ENCODE data around the gene PPY. TPM values are rescaled to one million over a fixed set of nuclear protein-coding genes. Genes with fewer than 3 reads are reported as not detected.

Gene PPY
- total and polyA plus RNA-seq, 2 experiments from 2014 or later = not detected

- no peak for DNase-seq (ENCODE audit: low spot score)
- Histone ChIP-seq H3K9me2 (replicated peaks; ENCODE audit: insufficient read depth) (no peaks in the 10 kb centered on the region), H3K36me3 (replicated peaks; ENCODE audit: insufficient read depth, low read depth) (no peaks in the 10 kb centered on the region), H3K27me3 (peaks cover 90% of the 10 kb centered on the region), H3K4me1 (ENCODE audit: insufficient read depth) (peaks cover 12% of the 10 kb centered on the region), H4K20me1 (ENCODE audit: insufficient read depth, poor library complexity, severe bottlenecking) (no peaks in the 10 kb centered on the region), H3K9me3 (ENCODE audit: low read depth) (no peaks in the 10 kb centered on the region), H3K79me2 (no peaks in the 10 kb centered on the region), H3K4me3 (no peak overlapping the region), H3K27ac (no peak overlapping the region), H2AFZ (no peak overlapping the region), H3K4me2 (peak overlapping the region; percentile 97)
- TF ChIP-seq EZH2 (IDR thresholded peaks at IDR 0.05; ENCODE audit: borderline replicate concordance) (no peak), CTCF (IDR thresholded peaks at IDR 0.05; ENCODE audit: poor library complexity) (no peak), EZH2phosphoT487 (IDR thresholded peaks at IDR 0.05; ENCODE audit: low read depth, severe bottlenecking, unreplicated experiment) (no peak)
- WGBS (ENCODE audit: low lambda C conversion rate, missing lambda C conversion rate) = 34% methylated on average over 5 of the region's 5 CpGs
These were observed 40.9 kb upstream of the PPY start for GRCh38 chr17:43983196-43983514.

- Histone ChIP-seq H3K27me3 (peaks cover 90% of the 10 kb centered on the region), H3K4me1 (ENCODE audit: insufficient read depth) (peaks cover 12% of the 10 kb centered on the region), H3K36me3 (replicated peaks; ENCODE audit: insufficient read depth, low read depth) (no peaks in the 10 kb centered on the region), H2AFZ (no peak overlapping the region), H4K20me1 (ENCODE audit: insufficient read depth, poor library complexity, severe bottlenecking) (no peaks in the 10 kb centered on the region), H3K4me3 (no peak overlapping the region), H3K79me2 (no peaks in the 10 kb centered on the region), H3K9me2 (replicated peaks; ENCODE audit: insufficient read depth) (no peaks in the 10 kb centered on the region), H3K9me3 (ENCODE audit: low read depth) (no peaks in the 10 kb centered on the region), H3K4me2 (no peak overlapping the region), H3K27ac (no peak overlapping the region)
- WGBS (ENCODE audit: low lambda C conversion rate, missing lambda C conversion rate) = 80% methylated on average over 2 of the region's 2 CpGs
- no peak for DNase-seq (ENCODE audit: low spot score)
- no peak for TF ChIP-seq EZH2phosphoT487 (IDR thresholded peaks at IDR 0.05; ENCODE audit: low read depth, severe bottlenecking, unreplicated experiment)
- TF ChIP-seq EZH2 (IDR thresholded peaks at IDR 0.05; ENCODE audit: borderline replicate concordance) = no peak
- no peak for TF ChIP-seq CTCF (IDR thresholded peaks at IDR 0.05; ENCODE audit: poor library complexity)
These were observed 39.9 kb upstream of the PPY start for GRCh38 chr17:43982171-43982570.

- TF ChIP-seq EZH2phosphoT487 (IDR thresholded peaks at IDR 0.05; ENCODE audit: low read depth, severe bottlenecking, unreplicated experiment) (no peak), EZH2 (IDR thresholded peaks at IDR 0.05; ENCODE audit: borderline replicate concordance) (no peak), CTCF (IDR thresholded peaks at IDR 0.05; ENCODE audit: poor library complexity) (no peak)
- Histone ChIP-seq H3K4me2 (no peak overlapping the region), H3K36me3 (replicated peaks; ENCODE audit: insufficient read depth, low read depth) (no peaks in the 10 kb centered on the region), H3K27ac (no peak overlapping the region), H3K27me3 (peaks cover 73% of the 10 kb centered on the region), H3K4me3 (no peak overlapping the region), H3K79me2 (no peaks in the 10 kb centered on the region), H4K20me1 (ENCODE audit: insufficient read depth, poor library complexity, severe bottlenecking) (no peaks in the 10 kb centered on the region), H2AFZ (no peak overlapping the region), H3K9me2 (replicated peaks; ENCODE audit: insufficient read depth) (no peaks in the 10 kb centered on the region), H3K9me3 (ENCODE audit: low read depth) (no peaks in the 10 kb centered on the region), H3K4me1 (ENCODE audit: insufficient read depth) (peaks cover 12% of the 10 kb centered on the region)
- DNase-seq (ENCODE audit: low spot score) = no peak
- 66% methylated on average over 4 of the region's 4 CpGs for WGBS (ENCODE audit: low lambda C conversion rate, missing lambda C conversion rate)
These were observed 37.4 kb upstream of the PPY start for GRCh38 chr17:43979671-43980070.

- Histone ChIP-seq H3K9me2 (replicated peaks; ENCODE audit: insufficient read depth) (no peaks in the 10 kb centered on the region), H3K9me3 (ENCODE audit: low read depth) (no peaks in the 10 kb centered on the region), H3K4me2 (no peak overlapping the region), H3K36me3 (replicated peaks; ENCODE audit: insufficient read depth, low read depth) (no peaks in the 10 kb centered on the region), H3K27me3 (peaks cover 73% of the 10 kb centered on the region), H3K79me2 (no peaks in the 10 kb centered on the region), H4K20me1 (ENCODE audit: insufficient read depth, poor library complexity, severe bottlenecking) (no peaks in the 10 kb centered on the region), H3K4me3 (no peak overlapping the region), H3K4me1 (ENCODE audit: insufficient read depth) (peaks cover 10% of the 10 kb centered on the region), H2AFZ (no peak overlapping the region), H3K27ac (no peak overlapping the region)
- TF ChIP-seq EZH2 (IDR thresholded peaks at IDR 0.05; ENCODE audit: borderline replicate concordance) (no peak), EZH2phosphoT487 (IDR thresholded peaks at IDR 0.05; ENCODE audit: low read depth, severe bottlenecking, unreplicated experiment) (no peak), CTCF (IDR thresholded peaks at IDR 0.05; ENCODE audit: poor library complexity) (no peak)
- DNase-seq (ENCODE audit: low spot score) = no peak
- 73% methylated on average over 7 of the region's 7 CpGs for WGBS (ENCODE audit: low lambda C conversion rate, missing lambda C conversion rate)
These were observed 36.7 kb upstream of the PPY start for GRCh38 chr17:43979011-43979410.
